WI38 (cell line): Measurements from ENCODE around the gene ZNF407.

Experiments used
- H3K4me3 ChIP-seq: 2 replicates; pipeline ENCODE4 v1.5.1; 2011; ENCODE audit warnings: low read depth, mild to moderate bottlenecking, control low read depth, low read length
- CTCF ChIP-seq: IDR thresholded peaks from 2 replicates; pipeline ENCODE4 v1.5.1; 2012; ENCODE audit warnings: low read depth, mild to moderate bottlenecking, control low read depth, low read length

Gene ZNF407

GRCh38 chr18:74709452-74709851 is 111.8 kb downstream of the ZNF407 start:
- H3K4me3 ChIP-seq: no peak overlapping the region
- no peak for TF ChIP-seq CTCF

- no peak overlapping the region for H3K4me3 ChIP-seq
- no peak for TF ChIP-seq CTCF
These were observed 116.5 kb downstream of the ZNF407 start for GRCh38 chr18:74714120-74714519.

DNA sequence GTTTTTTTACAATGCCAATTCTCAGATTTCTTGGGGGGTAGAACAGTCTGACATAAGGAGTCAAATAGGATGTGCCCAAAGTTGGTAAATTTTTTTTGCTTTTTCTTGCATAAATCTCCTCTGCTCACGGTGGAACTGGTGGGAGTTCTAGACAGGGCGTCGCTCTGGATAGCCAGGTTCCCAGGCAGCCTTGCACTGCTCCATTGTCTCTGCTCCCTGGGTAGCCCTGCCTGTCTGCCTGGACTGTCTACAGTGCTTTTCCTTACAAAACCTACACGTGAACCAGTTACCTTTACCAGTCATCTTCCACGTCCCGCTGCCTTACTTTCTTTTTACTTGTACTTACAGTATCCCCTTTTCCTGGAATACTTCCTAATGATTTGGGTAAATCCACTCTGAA is 117.1 kb downstream of the ZNF407 start:
- no peak for TF ChIP-seq CTCF

DNA sequence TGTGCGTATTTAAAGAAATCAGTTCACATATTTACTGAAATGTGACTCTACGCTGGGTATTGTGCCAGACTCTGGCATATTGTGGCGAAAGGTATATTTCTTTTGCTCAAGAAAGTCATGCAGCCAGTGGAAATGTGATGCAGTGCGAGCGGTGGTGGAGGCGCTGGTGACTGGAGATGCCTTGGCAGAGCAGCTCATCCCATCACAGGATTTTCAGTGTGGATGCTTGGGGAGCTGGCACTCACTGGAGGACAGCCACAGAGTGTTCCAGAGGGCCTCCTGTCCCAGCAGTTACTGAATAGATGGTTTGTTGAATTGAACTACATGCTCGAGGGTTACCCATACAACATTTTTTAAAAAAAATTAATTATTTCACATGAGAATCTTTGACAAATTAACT is 117.6 kb downstream of the ZNF407 start:
- H3K4me3 ChIP-seq: no peak overlapping the region
- TF ChIP-seq CTCF: no peak

More for the DNA sequence above, 117.1 kb downstream of the ZNF407 start:
- H3K4me3 ChIP-seq: no peak overlapping the region

DNA sequence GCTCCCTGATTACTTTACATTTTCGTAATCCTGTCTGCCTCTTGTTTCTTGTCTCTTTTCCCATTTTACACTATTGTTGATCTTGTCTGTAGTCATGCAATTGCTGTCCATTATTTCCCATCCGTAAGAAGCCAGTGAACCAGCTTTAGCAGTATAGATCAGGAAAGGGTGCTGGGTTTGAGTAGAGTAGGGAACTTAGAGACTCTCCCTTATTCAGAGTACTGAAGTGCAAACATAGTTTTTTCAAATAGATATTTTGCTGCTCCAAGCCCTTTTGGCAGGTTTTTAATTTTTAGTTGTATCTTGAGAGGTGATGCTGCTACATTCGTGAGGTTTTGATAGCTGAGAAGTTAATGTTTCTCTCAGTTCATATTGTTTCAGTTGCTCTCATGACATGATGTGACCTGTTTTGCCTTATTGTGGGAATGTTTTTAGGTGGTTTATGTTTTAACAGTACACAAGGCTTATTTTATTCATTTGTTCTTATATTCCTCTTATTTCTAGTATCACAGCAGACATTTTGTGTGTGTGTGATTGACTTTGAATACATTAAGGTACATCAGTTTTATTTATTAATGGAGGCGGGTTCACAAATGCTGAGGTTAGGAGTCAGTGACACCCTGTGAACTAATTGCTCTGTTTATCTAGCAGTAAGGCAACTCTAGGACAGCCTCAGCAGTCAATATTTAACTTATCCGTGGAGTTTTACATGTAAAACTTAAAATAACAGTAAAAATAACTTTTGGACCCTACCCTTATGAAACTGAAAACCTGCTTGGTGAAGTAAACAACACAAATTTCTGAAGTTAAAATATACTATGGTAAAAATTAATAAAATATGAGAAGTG is 118.4 kb downstream of the ZNF407 start:
- TF ChIP-seq CTCF: no peak

DNA sequence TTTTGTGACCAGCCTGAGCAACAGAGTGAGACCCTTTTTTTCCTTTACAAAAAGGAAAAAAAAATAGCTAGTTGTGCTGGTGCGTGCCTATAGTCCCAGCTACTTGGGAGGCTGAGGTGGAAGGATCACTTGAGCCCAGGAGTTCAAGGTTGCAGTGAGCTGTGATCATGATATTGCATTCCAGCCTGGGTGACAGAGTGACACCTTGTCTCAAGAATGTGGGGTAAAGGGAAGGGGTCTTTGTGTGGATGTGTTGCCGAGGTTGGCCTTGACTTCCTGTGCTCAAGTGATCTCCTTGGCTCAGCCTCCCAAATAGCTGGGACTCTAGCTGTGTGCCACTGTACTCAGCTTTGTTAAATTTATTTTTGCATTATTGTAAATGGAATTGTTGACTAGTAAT is 120.6 kb downstream of the ZNF407 start:
- TF ChIP-seq CTCF: no peak
- H3K4me3 ChIP-seq: no peak overlapping the region

More for the DNA sequence above, 118.4 kb downstream of the ZNF407 start:
- H3K4me3 ChIP-seq: no peak overlapping the region

- TF ChIP-seq CTCF: no peak
- H3K4me3 ChIP-seq: no peak overlapping the region
These were observed 124.6 kb downstream of the ZNF407 start for GRCh38 chr18:74722237-74722636.
